GM12873 (cell line): ENCODE data around the gene TMEM238.

ENCODE experiments used
- TF ChIP-seq, protein P1 (sequence below): IDR thresholded peaks from 2 replicates; pipeline ENCODE4 v1.5.1; 2012; ENCODE audit warnings: low read depth, mild to moderate bottlenecking, moderate library complexity, low read length, control low read depth; ENCODE audit not compliant: insufficient read depth; ENCODE audit errors: missing control alignments

Gene TMEM238

GRCh38 chr19:55370305-55370988, 13.6 kb downstream of the TMEM238 start, which contains the start of gene IL11:
Gene IL11, minus strand, starts transcription at chr19:55370463. Its CDS starts 153 bp downstream, at chr19:55370310.
- TF ChIP-seq, protein P1, sequence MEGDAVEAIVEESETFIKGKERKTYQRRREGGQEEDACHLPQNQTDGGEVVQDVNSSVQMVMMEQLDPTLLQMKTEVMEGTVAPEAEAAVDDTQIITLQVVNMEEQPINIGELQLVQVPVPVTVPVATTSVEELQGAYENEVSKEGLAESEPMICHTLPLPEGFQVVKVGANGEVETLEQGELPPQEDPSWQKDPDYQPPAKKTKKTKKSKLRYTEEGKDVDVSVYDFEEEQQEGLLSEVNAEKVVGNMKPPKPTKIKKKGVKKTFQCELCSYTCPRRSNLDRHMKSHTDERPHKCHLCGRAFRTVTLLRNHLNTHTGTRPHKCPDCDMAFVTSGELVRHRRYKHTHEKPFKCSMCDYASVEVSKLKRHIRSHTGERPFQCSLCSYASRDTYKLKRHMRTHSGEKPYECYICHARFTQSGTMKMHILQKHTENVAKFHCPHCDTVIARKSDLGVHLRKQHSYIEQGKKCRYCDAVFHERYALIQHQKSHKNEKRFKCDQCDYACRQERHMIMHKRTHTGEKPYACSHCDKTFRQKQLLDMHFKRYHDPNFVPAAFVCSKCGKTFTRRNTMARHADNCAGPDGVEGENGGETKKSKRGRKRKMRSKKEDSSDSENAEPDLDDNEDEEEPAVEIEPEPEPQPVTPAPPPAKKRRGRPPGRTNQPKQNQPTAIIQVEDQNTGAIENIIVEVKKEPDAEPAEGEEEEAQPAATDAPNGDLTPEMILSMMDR = no peak

GRCh38 chr19:55369653-55370304, 14.3 kb downstream of the TMEM238 start:
- TF ChIP-seq, protein P1 = no peak

- TF ChIP-seq, protein P1 = no peak
Observed at GRCh38 chr19:55368701-55369563, 15.2 kb downstream of the TMEM238 start.

- TF ChIP-seq, protein P1 = no peak
Observed at GRCh38 chr19:55368106-55368505, 16.0 kb downstream of the TMEM238 start.

- TF ChIP-seq, protein P1 = no peak
Observed at GRCh38 chr19:55366790-55367189, 17.3 kb downstream of the TMEM238 start.

GRCh38 chr19:55365964-55366363, 18.1 kb downstream of the TMEM238 start:
- TF ChIP-seq, protein P1 = no peak

DNA sequence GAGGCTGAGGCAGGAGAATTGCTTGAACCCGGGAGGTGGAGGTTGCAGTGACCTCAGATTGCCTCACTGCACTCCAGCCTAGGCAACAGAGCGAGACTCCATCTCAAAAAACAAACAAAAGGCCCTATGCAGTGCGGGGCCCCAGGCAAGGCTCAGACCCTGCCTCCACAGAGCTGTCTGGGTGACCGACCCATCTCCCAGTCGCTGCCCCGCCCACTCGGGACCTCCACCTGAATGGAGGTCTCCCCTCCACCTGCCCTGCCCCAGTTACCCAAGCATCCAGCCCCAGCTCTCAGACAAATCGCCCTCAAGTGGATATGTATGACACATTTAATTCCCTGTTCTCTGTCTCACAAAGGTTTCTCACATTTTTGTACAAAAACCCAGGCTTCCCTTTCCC, 18.8 kb downstream of the TMEM238 start:
- TF ChIP-seq, protein P1 = no peak
